HG03025 (cell line): ENCODE measurements around the gene ANKS1B.
A peak's percentile ranks its signal among the peaks of the same experiment; 100 is the strongest.
"Not testable (repeated sequence)": the region's sequence is repeated elsewhere in the genome, so short reads cannot be mapped to it uniquely, and the experiment has no call there.

Source experiments
- ATAC-seq: cut with Tn5 transposase; IDR thresholded peaks from one replicate; pipeline ENCODE4 v1.9.1; 2021; ENCODE audit warnings: mild to moderate bottlenecking, moderate library complexity; ENCODE audit not compliant: unreplicated experiment, low FRiP score

Gene ANKS1B

DNA sequence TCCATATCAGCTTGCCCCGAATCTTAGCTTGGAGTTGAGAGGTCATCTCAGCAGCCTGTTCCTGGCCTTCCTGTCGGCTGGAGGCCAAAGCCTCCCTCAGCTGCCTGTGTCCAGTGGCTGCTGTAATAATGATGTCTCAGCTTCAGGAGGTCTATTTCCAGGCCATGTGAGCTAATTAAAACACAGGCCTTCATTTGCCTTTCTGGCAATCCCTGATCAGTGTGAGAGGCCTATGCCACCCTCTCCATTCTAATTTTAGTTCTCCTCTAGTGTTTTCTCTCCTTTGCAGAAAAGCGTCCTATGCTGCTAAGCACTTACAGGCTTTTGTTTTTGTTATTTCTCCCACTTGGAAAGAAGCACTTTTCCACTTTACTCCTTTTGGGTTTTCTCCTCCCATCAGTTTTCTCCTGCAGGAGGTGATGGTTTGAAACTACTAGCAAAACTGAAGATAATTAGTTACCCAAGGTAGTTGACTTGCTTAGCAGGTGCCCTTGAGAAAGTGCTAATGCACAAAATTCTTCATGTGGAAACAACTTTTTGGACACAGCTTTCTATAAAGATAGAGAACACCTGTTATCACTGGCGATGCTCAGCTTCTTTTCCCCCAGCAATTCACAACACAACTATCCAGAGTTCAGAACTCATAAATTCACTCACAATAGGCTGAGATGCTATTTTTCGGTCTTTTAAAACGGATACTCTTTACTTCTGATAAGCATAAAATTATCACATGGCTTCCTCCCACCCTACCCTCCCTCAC, 592.5 kb downstream of the ANKS1B start:
- no peak for ATAC-seq

DNA sequence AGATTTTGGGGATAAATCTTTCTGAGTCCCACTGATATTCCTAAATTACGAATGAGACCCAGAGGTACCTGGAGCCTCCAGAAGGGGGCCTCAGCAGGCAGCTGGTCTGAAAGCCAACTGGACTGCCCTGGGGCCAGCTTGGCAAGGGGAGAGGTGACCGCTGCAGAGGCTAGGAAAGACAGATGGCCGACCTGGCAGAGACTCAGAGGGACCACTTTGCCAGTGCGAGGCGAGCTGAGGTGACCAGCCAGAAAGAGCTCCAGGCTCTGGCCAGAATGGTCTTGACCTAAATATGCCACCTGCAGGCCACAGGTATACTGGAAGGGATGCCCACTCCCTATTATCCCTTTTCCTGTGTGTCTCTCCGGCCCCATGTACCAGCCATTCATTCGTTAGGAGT, 594.0 kb downstream of the ANKS1B start:
- no peak for ATAC-seq

DNA sequence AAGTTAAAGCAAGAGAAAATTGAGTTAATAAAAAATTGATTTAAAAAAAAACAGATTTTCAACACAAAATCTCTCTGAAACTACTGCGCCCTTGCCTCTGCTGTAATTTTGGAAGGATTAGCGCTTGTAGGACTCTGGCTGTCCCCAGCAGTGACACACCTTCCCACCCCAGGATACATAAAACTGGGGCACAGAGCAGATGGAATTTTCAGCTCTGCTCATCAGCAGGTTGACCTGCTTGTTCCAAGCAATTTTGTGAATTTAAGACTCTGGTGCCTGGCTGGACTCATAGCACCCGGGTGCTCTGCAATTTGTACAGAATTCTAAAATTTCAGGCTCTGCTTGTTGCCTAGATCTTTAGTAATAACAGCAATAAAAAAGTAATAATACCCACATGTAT, 595.0 kb downstream of the ANKS1B start:
- no peak for ATAC-seq

DNA sequence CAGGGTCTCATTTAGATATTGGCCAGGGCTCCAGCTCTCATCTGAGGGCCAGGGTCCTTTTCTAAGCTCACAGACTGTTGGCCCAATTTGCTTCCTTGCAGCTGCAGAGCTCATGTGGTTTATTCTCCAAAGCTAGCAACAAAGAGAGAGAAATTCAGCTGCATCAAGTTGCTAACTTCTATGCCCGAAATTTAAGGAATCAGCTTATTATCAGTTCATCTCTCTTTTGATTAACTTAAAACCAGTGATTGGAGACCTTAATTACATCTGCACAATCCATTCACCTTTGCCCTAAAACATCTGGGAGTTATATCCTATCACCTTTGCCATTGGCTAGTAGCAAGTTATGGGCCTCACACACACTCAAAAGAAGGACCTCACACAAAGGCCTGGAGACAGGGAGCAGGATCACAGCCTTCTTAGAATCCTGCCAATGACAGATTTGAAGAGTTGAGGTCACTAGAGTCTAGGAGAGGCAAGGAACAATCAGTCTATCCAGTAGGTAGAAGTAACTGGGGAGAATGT, 596.0 kb downstream of the ANKS1B start:
- no peak for ATAC-seq

DNA sequence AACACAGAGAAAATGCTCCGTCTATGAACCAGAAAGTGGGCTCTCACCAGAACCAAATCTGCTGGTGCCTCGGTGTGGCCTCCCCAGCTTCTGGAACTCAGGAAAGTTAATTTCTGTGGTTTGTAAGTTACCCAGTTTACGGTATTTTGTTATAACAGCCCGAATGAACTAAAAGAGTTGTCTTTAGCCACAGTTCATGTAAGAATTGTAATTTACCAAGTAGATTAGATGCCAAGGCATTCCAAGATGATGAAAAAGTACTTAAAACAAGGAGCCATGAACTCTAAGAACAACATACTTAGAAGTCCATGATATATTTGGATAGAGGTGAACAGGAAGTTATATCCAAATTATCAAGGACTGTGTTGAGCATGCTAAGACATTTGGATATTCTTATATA, 597.1 kb downstream of the ANKS1B start:
- ATAC-seq: no peak

DNA sequence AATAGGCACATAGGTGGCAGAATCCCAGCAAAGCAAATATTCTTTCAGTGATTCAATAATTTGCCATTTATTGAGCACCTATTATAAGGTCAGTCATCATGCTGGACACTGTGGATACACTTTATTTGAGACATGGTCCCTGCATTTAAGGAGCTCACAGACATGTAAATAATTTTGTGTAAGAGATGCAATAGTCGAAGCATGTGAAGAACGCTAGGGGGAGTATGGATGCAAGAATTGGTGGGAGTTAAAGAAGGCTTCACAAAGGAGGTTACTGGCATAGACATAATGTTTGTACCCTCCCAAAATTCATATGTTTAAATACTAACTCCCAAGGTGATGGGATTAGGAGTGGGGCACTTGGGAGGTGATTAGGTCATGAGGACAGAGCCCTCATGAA, 597.8 kb downstream of the ANKS1B start:
- no peak for ATAC-seq

DNA sequence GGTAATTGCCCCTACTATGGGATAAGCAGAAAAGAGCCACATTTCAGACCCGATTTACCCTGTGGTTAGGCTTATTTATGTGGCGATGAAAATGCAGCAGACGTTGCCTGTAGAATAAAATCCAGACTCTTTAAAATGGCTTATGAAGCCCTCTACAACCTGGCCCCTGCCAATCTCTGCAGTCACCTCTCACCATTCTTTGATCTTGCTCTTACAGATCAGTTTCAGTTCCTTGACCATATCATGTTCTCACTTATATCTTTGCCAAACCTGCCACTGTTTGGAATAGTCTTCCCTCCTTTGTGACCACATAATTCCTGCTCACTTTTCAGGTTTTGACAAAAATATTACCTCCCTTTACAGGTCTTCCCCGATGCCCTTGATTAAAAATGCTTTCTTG, 601.5 kb downstream of the ANKS1B start:
- ATAC-seq: no peak

DNA sequence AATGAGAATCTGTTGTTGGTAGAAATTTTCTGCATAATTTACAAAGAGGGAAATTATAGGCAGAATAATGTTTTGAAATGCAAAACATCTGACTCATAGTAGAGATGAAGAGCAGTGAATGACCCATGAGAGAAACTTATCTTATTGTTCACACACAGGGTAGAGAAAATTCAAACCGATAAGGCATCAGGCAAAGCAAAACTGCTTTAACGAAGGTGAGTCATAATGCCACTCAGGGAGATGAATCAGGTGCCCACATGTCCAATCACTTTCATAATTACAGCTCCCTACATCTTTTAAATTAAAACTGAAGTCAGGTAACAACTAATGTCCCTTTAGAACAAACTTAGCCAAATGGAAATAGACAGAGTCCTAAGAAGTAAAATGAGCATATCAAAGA, 602.7 kb downstream of the ANKS1B start:
- peak; percentile 56 for ATAC-seq

DNA sequence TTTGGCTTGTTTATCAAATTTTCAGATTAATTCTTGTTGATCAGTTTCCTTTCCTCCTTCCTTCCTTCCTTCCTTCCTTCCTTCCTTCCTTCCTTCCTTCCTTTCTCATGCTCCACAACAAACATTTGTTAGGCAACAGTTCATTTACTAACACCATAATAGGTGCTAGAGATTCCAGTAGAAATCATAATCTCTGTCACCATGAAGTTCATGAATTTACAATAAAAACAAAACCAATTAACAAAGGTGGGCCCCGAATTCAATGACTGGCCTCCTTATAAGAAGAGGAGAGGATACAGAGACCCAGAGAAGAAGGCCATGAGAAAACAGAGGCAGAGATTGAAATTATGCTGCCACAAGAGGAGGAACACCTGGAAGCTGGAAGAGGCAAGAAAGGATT, 604.0 kb downstream of the ANKS1B start:
- no peak for ATAC-seq

DNA sequence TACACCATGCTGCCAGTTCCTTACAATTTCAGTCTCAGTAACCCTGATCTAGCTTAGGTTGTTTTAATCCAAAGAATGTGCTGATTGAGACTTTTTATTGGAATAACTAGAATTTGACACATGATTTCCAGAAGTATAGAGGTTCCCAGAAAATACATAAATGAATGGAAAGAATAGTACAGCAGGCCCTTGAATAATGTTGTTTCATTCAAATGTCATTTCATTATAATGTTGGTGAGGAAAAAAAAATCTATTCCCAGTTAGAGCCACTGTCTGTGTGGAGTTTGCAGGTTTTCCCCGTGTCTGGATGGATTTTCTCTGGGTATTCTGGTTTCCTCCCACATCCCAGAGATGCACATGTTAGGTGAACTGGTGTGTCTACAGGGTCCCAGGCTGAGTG, 610.7 kb downstream of the ANKS1B start:
- no peak for ATAC-seq

DNA sequence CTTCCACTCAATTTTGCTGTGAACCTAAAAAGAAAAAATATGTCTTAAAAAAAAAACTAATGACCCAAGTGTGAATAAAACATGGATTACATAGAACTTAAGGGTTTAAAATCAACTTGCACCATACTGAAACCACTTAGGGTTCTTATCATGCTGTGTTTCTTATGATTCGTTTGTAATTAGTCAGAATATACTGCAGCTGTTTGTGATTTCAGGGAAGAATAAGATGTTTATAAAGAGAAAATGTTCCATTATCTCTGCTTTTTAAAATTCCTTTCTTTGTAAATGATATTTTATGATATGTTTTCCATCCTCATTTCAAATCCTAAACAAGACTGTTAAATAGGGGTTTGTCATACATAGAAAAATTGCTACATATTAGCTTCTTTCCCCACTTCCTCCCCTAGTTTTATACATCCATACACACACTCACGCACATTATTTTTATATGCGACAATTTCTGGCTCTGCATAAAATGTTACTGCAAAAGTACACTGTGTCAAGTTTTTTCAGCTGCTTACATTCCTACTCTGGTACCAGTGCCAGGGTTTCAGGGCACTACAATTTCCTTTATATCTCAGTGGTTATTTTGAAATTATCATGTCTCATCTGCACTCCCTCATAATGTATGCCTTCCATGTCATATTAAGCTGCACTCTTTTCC, 612.3 kb downstream of the ANKS1B start:
- no peak for ATAC-seq

DNA sequence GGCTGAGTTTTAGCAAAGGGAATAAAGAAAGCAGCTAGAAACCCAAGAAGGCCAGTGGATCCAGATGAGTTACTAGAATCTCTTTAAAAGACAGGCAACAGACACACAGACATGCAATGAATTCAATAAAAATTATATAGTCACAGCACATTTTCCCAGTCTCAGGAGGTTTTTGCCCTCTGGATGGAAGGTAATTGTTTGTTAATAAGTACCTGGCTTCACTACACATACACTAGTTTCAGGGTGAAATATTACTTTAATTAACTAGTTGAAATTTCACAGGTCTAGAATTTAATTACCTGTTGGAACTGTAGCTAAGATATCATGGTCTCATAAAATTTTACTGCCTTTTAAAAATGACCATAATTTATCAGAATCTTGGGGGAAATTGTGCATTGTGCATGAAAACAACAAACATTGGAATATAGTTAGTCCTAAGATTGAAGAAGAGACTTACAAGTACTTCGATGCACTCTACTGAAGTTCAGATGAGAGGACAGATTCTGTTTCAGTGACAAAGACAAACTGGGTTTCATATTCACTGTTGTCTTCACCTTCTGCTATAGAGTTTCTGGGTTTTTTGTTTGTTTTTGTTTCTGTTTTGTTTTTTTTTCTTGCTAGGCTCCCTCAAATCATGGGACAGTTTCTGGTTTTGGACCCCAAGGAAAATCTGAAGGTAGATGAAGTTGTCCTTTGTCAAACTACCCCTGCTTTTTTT, 614.2 kb downstream of the ANKS1B start:
- no peak for ATAC-seq

DNA sequence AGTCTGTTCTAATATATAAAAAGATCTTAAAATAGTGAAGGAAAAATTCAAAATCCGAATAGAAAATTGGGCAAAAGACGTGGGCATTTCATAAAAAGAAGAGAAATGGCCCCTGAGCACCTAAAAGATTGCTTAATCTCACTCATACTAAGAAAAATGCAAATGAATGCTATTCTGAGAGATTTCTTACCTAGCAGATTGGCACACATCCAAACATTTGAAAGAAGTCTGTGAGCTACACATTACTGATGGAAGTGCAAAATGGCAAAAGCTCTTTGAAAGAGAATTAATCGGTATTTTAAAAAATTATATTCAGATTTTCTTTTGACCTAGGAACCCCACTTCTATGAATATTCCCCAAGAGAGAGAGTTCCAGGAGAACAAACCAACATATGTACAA, 617.6 kb downstream of the ANKS1B start:
- no peak for ATAC-seq

DNA sequence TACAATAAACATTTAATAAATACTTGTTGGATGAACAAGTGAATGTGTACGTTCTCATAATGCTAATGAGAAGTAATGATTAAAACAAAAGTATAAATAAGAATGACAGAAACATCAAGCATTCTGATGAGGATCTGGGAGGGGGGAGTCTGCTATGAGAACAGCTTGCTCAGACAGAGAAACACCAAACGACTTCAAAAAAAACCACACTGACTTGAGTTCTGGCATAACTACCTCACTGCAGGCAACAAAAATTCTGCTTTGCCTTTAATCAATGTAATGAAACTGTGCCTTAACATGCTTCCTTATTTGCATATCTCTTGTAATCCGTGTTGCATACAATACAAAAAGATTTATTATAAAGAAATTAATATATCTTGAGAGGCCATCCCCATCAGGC, 632.5 kb downstream of the ANKS1B start:
- ATAC-seq: no peak

DNA sequence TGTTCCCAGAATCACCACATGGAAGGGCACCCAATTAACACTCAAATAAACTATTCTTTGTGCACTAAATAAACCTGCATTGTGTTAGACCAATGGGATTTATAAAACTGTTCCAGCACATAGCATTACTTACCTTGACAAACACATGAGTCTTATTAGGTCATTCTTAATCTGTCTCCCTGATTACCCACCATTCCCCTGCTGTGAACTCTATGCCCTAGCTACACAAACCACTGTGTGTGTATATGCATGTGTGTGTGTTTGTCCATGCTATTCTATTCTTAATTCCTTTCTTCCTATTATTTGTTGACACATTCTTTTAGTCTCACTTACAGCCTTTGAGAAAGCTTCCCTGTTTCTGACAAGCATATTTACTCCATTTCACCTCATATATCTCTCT, 640.8 kb downstream of the ANKS1B start:
- ATAC-seq: no peak

DNA sequence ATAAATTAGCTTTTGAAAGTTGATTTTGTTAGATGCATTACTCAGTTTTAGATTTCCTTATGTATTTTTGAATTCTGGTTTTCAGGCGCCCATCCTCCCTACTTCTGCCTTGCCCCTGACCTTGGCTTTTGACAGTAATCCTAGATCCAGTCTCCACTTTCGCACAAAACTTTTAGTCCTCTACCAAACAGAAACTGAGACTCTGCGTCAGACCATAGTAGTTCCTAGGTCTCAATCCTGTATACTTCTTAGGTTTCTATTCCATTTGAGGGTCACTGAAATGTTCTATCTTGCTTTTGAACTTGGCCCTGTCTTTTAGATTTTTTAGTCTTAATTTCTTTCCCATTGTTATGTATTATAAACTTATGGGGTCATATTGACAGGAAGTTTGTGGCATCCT, 645.1 kb downstream of the ANKS1B start:
- ATAC-seq: no peak

DNA sequence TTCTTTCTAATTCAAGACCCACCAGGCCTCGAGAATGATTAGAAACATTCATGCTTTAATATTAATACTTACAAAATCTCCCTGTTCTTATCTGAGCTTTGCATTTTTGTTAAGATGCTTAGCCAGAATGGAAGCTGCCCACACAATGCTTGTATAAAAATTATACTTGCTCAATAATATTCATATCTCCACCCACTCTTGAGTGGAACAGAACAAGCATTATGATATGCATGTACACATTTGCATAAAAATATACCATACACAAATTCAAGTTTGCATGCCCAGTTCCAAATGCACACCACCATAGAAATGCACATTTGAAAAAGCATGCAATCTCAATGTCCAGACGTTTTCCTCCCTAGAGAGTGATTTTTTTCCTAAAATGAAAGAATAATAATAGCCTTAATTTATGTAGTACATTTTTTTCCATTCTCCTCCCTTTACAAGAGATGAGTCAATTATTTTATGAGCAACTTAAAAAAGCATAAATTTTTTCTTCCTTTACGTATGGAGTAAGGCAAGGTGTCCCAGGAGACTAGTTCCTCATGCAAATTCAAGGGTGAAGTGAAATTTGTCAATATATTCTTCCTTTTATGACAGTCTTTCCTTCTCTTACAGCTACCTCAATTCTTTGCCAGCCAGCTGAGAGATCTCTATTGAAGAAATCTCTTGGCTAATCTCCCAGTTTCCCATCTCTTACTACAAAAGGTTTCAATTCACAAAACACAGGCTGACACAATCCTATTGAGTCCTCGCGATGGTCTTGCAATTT, 650.3 kb downstream of the ANKS1B start:
- ATAC-seq: no peak

DNA sequence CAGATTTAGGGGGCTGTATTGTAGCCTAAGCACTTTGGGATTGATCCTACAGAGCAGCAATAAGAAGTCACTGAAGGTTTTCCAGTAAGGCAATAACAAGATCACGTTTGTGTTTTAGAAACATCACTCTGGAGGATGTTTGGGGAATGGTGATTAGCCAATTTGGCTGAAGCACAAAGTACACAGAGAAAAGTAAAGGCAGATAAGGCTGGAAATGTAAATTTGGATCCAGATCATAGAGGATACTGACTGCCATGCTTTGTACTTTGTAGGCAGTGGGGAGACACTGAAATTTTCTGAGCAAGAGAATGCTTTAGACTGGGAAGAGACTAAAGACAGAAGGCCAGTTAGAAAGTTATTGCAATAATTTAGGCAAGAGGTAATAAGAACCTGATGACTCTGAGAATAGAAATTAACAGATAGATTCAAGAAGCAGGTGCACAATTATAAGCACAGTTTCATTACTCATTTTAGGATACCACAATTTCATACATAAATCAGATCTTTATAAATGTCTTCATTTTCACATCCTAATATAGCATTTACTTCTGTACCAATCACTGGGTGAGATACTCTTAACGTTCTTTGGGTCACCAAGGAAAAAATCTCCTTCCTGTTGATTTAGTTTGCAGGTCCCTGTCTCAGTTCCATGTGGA, 651.7 kb downstream of the ANKS1B start:
- ATAC-seq: no peak

DNA sequence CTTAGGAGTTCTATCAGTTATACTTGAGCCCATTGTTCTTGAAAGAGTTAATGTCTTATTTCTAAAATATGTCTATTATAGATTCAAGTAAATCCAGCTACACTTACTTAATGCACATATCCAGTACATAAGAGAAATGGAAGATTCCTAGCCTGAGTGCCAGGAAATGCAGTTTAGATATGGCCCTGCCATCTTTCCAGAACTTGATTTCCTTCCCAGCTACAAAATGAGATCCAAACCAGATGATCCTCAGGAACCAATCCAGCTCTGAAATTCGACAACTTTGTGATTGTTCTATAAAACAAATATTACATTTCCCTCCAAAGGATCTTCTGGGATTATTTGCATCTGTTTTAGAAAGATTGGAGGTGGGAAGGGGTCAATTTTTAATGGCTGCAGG, 654.5 kb downstream of the ANKS1B start:
- no peak for ATAC-seq

DNA sequence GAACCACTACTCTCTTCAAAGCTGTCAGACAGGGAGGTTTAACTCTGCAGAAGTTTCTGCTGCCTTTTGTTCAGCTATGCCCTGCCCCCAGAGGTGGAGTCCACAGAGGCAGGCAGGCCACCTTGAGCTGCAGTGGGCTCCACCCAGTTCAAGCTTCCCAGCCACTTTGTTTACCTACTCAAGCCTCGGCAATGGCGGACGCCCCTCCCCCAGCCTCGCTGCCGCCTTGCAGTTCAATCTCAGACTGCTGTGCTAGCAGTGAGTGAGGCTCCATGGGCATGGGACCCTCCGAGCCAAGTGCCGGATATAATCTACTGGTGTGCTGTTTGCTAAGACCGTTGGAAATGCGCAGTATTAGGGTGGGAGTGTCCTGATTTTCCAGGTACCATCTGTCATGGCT, 663.5 kb downstream of the ANKS1B start:
- ATAC-seq: not testable (repeated sequence)
